GM19467 (cell line): ENCODE measurements around the gene SASH1.

Experiments
- ATAC-seq: cut with Tn5 transposase; IDR thresholded peaks from one replicate; pipeline ENCODE4 v1.9.1; 2021; ENCODE audit warnings: mild to moderate bottlenecking, moderate library complexity; ENCODE audit not compliant: unreplicated experiment

SASH1 gene

GRCh38 chr6:148516617-148517016 lies 174.0 kb downstream of the SASH1 start:
- ATAC-seq, result no peak

GRCh38 chr6:148517470-148517869 lies 174.8 kb downstream of the SASH1 start:
- ATAC-seq, result no peak

GRCh38 chr6:148518511-148519156 lies 176.0 kb downstream of the SASH1 start:
- ATAC-seq, result no peak

- peak; percentile 95 for ATAC-seq
Measured at GRCh38 chr6:148520109-148520841, 177.6 kb downstream of the SASH1 start.

- no peak for ATAC-seq
Measured at GRCh38 chr6:148521158-148521557, 178.5 kb downstream of the SASH1 start.

GRCh38 chr6:148521586-148521985 lies 178.9 kb downstream of the SASH1 start:
- no peak for ATAC-seq

GRCh38 chr6:148523048-148523447 lies 180.4 kb downstream of the SASH1 start:
- ATAC-seq, result no peak

- no peak for ATAC-seq
Measured at GRCh38 chr6:148523551-148523950, 180.9 kb downstream of the SASH1 start.

GRCh38 chr6:148524471-148524882 lies 181.8 kb downstream of the SASH1 start:
- no peak for ATAC-seq

- ATAC-seq, result no peak
Measured at GRCh38 chr6:148524976-148525375, 182.3 kb downstream of the SASH1 start.

- no peak for ATAC-seq
Measured at GRCh38 chr6:148525453-148525852, 182.8 kb downstream of the SASH1 start.

GRCh38 chr6:148526145-148526544 lies 183.5 kb downstream of the SASH1 start:
- no peak for ATAC-seq

- ATAC-seq, result no peak
Measured at GRCh38 chr6:148528292-148528691, 185.7 kb downstream of the SASH1 start.

- ATAC-seq, result no peak
Measured at GRCh38 chr6:148529010-148529409, 186.4 kb downstream of the SASH1 start.

- peak; percentile 88 for ATAC-seq
Measured at GRCh38 chr6:148530394-148530953, 187.8 kb downstream of the SASH1 start.

- no peak for ATAC-seq
Measured at GRCh38 chr6:148530976-148531375, 188.3 kb downstream of the SASH1 start.

GRCh38 chr6:148532698-148533097 lies 190.1 kb downstream of the SASH1 start:
- no peak for ATAC-seq

GRCh38 chr6:148533309-148534107 lies 190.9 kb downstream of the SASH1 start:
- ATAC-seq, result no peak

- no peak for ATAC-seq
Measured at GRCh38 chr6:148534871-148535270, 192.2 kb downstream of the SASH1 start.

GRCh38 chr6:148535381-148535780 lies 192.7 kb downstream of the SASH1 start:
- no peak for ATAC-seq

GRCh38 chr6:148535976-148536375 lies 193.3 kb downstream of the SASH1 start:
- ATAC-seq, result no peak
